CD14-positive monocyte (primary cell): ENCODE data around the gene INPP4B. TPM values are rescaled to one million over a fixed set of nuclear protein-coding genes. Genes with fewer than 3 reads are reported as not detected.

Experiments used
- DNase-seq, 3 donors: peaks; one replicate each; pipeline ENCODE4 v3.0.0-alpha.2; 2011 to 2022
- H2AFZ ChIP-seq: 2 replicates; pipeline ENCODE4 v1.6.0; 2012; ENCODE audit warnings: mild to moderate bottlenecking, low read depth, low read length, inconsistent platforms; ENCODE audit not compliant: insufficient read depth, poor library complexity, severe bottlenecking
- H3K27ac ChIP-seq, 2 donors: 1 replicate in 1 of 2; 2 replicates in 1 of 2; pipeline ENCODE4 v1.5.1; 2012 to 2013; ENCODE audit warnings: low read length in 2 of 2, control low read depth in 1 of 2, inconsistent platforms in 1 of 2, low read depth in 1 of 2, mild to moderate bottlenecking in 1 of 2
- H3K27me3 ChIP-seq, 2 donors: one replicate each; pipeline versions ENCODE4 v1.6.0 to v1.6.1; 2011 to 2013; ENCODE audit warnings: low read length in 2 of 2; ENCODE audit not compliant: control insufficient read depth in 2 of 2, insufficient read depth in 2 of 2
- H3K36me3 ChIP-seq, 2 donors: replicated peaks in 1 of 2; 1 replicate in 1 of 2; 2 replicates in 1 of 2; pipeline versions ENCODE4 v1.5.1 to v1.6.1; 2012 to 2013; ENCODE audit warnings: low read length in 2 of 2, control low read depth in 1 of 2, inconsistent platforms in 1 of 2, mild to moderate bottlenecking in 1 of 2; ENCODE audit not compliant: insufficient read depth in 2 of 2, control insufficient read depth in 1 of 2
- H3K4me1 ChIP-seq, 2 donors: 1 replicate in 1 of 2; 2 replicates in 1 of 2; pipeline versions ENCODE4 v1.5.1 to v1.6.1; 2012 to 2013; ENCODE audit warnings: low read length in 2 of 2, control low read depth in 1 of 2, inconsistent platforms in 1 of 2, mild to moderate bottlenecking in 1 of 2, moderate library complexity in 1 of 2; ENCODE audit not compliant: insufficient read depth in 2 of 2, control insufficient read depth in 1 of 2
- H3K4me2 ChIP-seq: replicated peaks from 2 replicates; pipeline ENCODE3; 2012; ENCODE audit warnings: low read length, moderate library complexity, mild to moderate bottlenecking; ENCODE audit not compliant: poor library complexity, severe bottlenecking; ENCODE audit errors: extremely low read depth
- H3K4me3 ChIP-seq, 3 experiments: fragments of 200-600 bp in 1 of 3; sonication (generic) in 1 of 3; replicated peaks in 1 of 3; 1 replicate in 2 of 3; 2 replicates in 1 of 3; pipeline ENCODE4 v1.5.1; 2011 to 2013; ENCODE audit warnings: low read length in 3 of 3, mild to moderate bottlenecking in 3 of 3, control low read depth in 2 of 3, low read depth in 2 of 3, inconsistent platforms in 1 of 3, moderate library complexity in 1 of 3
- H3K79me2 ChIP-seq: 2 replicates; pipeline ENCODE4 v1.6.0; 2012; ENCODE audit warnings: mild to moderate bottlenecking, control low read depth, inconsistent platforms, low read length, moderate library complexity; ENCODE audit not compliant: insufficient read depth
- H3K9ac ChIP-seq: 2 replicates; pipeline ENCODE4 v1.6.0; 2017; ENCODE audit warnings: low read length, mild to moderate bottlenecking; ENCODE audit not compliant: insufficient read depth, poor library complexity, severe bottlenecking
- H3K9me3 ChIP-seq, 2 donors: replicated peaks in 1 of 2; 1 replicate in 1 of 2; 2 replicates in 1 of 2; pipeline versions ENCODE4 v1.5.1 to v1.6.1; 2012 to 2013; ENCODE audit warnings: low read length in 2 of 2, control low read depth in 1 of 2; ENCODE audit not compliant: control insufficient read depth in 1 of 2, insufficient read depth in 1 of 2
- H4K20me1 ChIP-seq: 2 replicates; pipeline ENCODE4 v1.6.0; 2012; ENCODE audit warnings: mild to moderate bottlenecking, low read length, control low read depth, moderate library complexity; ENCODE audit not compliant: insufficient read depth
- H3K27ac Mint-ChIP-seq, 7 donors: one replicate each; pipeline ENCODE4 v1.8.0; 2020; ENCODE audit warnings: mild to moderate bottlenecking in 7 of 7, mixed read lengths in 7 of 7, moderate library complexity in 6 of 7, inconsistent platforms in 2 of 7
- H3K27me3 Mint-ChIP-seq, 3 donors: one replicate each; pipeline ENCODE4 v1.8.0; 2021 to 2022; ENCODE audit warnings: low read depth in 3 of 3, mild to moderate bottlenecking in 3 of 3, mixed read lengths in 3 of 3, moderate library complexity in 3 of 3, inconsistent platforms in 1 of 3
- H3K36me3 Mint-ChIP-seq, 2 donors: one replicate each; pipeline ENCODE4 v1.8.0; 2020; ENCODE audit warnings: mixed read lengths in 2 of 2, inconsistent platforms in 1 of 2, mild to moderate bottlenecking in 1 of 2
- H3K4me1 Mint-ChIP-seq: one replicate; pipeline ENCODE4 v1.8.0; 2020; ENCODE audit warnings: mild to moderate bottlenecking, mixed read lengths
- H3K4me3 Mint-ChIP-seq, 2 donors: one replicate each; pipeline ENCODE4 v1.8.0; 2020; ENCODE audit warnings: mild to moderate bottlenecking in 2 of 2, mixed read lengths in 2 of 2, moderate library complexity in 1 of 2
- H3K9me3 Mint-ChIP-seq, 7 donors: one replicate each; pipeline ENCODE4 v1.8.0; 2020 to 2022; ENCODE audit warnings: mixed read lengths in 7 of 7, mild to moderate bottlenecking in 6 of 7, moderate library complexity in 6 of 7, inconsistent platforms in 2 of 7
- WGBS: methylation state at CpG from one replicate; pipeline ENCODE4 v1.1.5; 2013; ENCODE audit warnings: missing lambda C conversion rate; ENCODE audit not compliant: insufficient coverage; 5-methylcytosine and 5-hydroxymethylcytosine counted together
- intact Hi-C, 2 donors: fragments of 100-400 bp; cut with micrococcal nuclease; formaldehyde crosslinking; loops; one replicate each; pipeline versions ENCODE4 v1.15.0 to v1.15.1; 2023
- polyA plus RNA-seq, 3 donors: library from polyadenylated mRNA; depleted of rRNA in 1 of 3; unstranded in 2 of 3; stranded (reverse) in 1 of 3; fragments of 300-500 nt in 2 of 3; fragments of >200 nt in 1 of 3; fragmentation: Illumina TruSeq in 2 of 3; gene quantifications; 1 replicate in 2 of 3; 2 replicates in 1 of 3; pipeline ENCODE4 v1.2.3, GENCODE V29; 2012 to 2021
- TF ChIP-seq, protein P1 (sequence below): fragments of 200-600 bp; IDR thresholded peaks from one replicate; pipeline ENCODE4 v1.8.0; 2022; ENCODE audit warnings: antibody characterized with exemption, mild to moderate bottlenecking

INPP4B gene
- polyA plus RNA-seq, 3 donors: 0.13 to 0.38 (median 0.22) TPM

DNA sequence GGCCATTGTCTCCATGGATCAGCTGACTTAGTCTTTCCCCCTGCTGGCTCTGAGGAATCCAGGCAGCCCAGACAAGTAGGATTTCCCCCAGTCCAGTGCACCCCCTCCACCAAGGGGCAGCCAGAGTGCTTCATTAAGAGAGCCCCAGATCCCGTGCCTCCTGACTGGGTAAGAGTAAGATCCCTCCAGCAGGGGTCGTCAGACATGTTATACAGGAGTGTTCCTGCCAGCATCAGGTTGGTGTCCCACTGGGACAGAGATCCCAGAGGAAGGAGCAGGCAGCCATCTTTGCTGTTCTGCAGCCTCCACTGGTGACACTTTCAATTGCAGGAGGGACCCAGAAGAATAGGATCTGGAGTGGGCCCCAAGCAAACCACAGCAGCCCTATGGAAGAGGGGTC, 29.0 kb upstream of the INPP4B start:
- no peak overlapping the region for H3K27ac ChIP-seq
- Mint-ChIP-seq H3K27ac (no peak overlapping the region), H3K27me3 (peaks cover 0 to 5% (median 0%) of the 10 kb centered on the region in 3 donors), H3K4me3 (no peak overlapping the region), H3K4me1 (no peaks in the 10 kb centered on the region), H3K36me3 (no peaks in the 10 kb centered on the region), H3K9me3 (peaks cover 0 to 8% (median 4%) of the 10 kb centered on the region in 7 donors)
- intact Hi-C loops: no loop called here
- TF ChIP-seq, protein P1, sequence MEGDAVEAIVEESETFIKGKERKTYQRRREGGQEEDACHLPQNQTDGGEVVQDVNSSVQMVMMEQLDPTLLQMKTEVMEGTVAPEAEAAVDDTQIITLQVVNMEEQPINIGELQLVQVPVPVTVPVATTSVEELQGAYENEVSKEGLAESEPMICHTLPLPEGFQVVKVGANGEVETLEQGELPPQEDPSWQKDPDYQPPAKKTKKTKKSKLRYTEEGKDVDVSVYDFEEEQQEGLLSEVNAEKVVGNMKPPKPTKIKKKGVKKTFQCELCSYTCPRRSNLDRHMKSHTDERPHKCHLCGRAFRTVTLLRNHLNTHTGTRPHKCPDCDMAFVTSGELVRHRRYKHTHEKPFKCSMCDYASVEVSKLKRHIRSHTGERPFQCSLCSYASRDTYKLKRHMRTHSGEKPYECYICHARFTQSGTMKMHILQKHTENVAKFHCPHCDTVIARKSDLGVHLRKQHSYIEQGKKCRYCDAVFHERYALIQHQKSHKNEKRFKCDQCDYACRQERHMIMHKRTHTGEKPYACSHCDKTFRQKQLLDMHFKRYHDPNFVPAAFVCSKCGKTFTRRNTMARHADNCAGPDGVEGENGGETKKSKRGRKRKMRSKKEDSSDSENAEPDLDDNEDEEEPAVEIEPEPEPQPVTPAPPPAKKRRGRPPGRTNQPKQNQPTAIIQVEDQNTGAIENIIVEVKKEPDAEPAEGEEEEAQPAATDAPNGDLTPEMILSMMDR: no peak
- H4K20me1 ChIP-seq: no peaks in the 10 kb centered on the region
- H3K4me3 ChIP-seq: no peak overlapping the region
- WGBS: 100% methylated on average over 2 of the region's 2 CpGs
- no peaks in the 10 kb centered on the region for H3K4me1 ChIP-seq
- H2AFZ ChIP-seq: no peak overlapping the region
- H3K9ac ChIP-seq: no peak overlapping the region
- no peaks in the 10 kb centered on the region for H3K36me3 ChIP-seq
- DNase-seq: no peak
- no peaks in the 10 kb centered on the region for H3K27me3 ChIP-seq
- H3K79me2 ChIP-seq: no peaks in the 10 kb centered on the region
- H3K4me2 ChIP-seq: no peak overlapping the region
- H3K9me3 ChIP-seq: peaks cover 0 to 7% of the 10 kb centered on the region in 2 donors

DNA sequence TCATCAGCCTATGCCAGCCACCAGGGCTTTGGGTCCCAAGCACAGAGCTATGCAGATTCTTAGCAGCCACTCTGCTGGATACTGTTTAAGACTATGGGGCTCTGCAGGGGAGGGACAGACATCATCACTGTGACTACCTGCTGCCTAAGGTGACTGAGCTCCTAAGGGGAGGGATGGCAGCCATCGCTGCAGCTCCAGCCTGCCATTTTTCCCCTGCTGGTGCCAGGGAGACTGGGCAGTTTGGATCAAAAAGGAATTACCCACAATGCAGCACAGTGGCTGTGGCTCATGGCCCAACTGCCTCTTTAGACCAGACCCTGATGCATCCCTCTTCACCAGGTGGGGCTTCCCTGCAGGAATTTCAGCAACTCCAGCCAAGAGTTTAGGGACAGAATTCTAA, 28.6 kb upstream of the INPP4B start:
- intact Hi-C loops: no loop called here
- Mint-ChIP-seq H3K27ac (no peak overlapping the region), H3K9me3 (peaks cover 0 to 8% (median 6%) of the 10 kb centered on the region in 7 donors), H3K36me3 (no peaks in the 10 kb centered on the region), H3K4me3 (no peak overlapping the region), H3K4me1 (no peaks in the 10 kb centered on the region), H3K27me3 (peaks cover 0 to 5% (median 0%) of the 10 kb centered on the region in 3 donors)
- DNase-seq: no peak
- H3K27me3 ChIP-seq: no peaks in the 10 kb centered on the region
- 100% methylated on average over 1 of the region's 1 CpG for WGBS
- H3K36me3 ChIP-seq: no peaks in the 10 kb centered on the region
- no peaks in the 10 kb centered on the region for H3K79me2 ChIP-seq
- H3K9me3 ChIP-seq: peaks cover 0 to 7% of the 10 kb centered on the region in 2 donors
- TF ChIP-seq, protein P1: no peak
- H3K27ac ChIP-seq: no peak overlapping the region
- no peak overlapping the region for H3K4me3 ChIP-seq
- no peak overlapping the region for H3K9ac ChIP-seq
- no peaks in the 10 kb centered on the region for H3K4me1 ChIP-seq
- H4K20me1 ChIP-seq: no peaks in the 10 kb centered on the region
- no peak overlapping the region for H2AFZ ChIP-seq
- no peak overlapping the region for H3K4me2 ChIP-seq
